Type B pancreatic cell (in vitro differentiated cells): ENCODE results near the gene GNAO1. TPM values are rescaled to one million over a fixed set of nuclear protein-coding genes. Genes with fewer than 3 reads are reported as not detected.
A peak's percentile ranks its signal among the peaks of the same experiment; 100 is the strongest.

ENCODE experiments used
- DNase-seq: peaks from one replicate; pipeline ENCODE4 v3.0.0; 2021; ENCODE audit warnings: mixed read lengths; ENCODE audit not compliant: unreplicated experiment; ENCODE audit errors: extremely low spot score
- H3K27ac Mint-ChIP-seq: 2 replicates; pipeline ENCODE4 v1.8.0; 2021; ENCODE audit warnings: mild to moderate bottlenecking, mixed read lengths
- H3K27me3 Mint-ChIP-seq: 2 replicates; pipeline ENCODE4 v1.8.0; 2021; ENCODE audit warnings: mixed read lengths
- H3K36me3 Mint-ChIP-seq: 2 replicates; pipeline ENCODE4 v1.8.0; 2021; ENCODE audit warnings: mixed read lengths
- H3K4me1 Mint-ChIP-seq: one replicate; pipeline ENCODE4 v1.8.0; 2021; ENCODE audit warnings: mixed read lengths; ENCODE audit not compliant: unreplicated experiment
- H3K4me3 Mint-ChIP-seq: 2 replicates; pipeline ENCODE4 v1.8.0; 2021; ENCODE audit warnings: mild to moderate bottlenecking, mixed read lengths
- H3K9me3 Mint-ChIP-seq: 2 replicates; pipeline ENCODE4 v1.8.0; 2021; ENCODE audit warnings: mixed read lengths
- total RNA-seq: library from RNA; stranded (reverse); gene quantifications from 2 replicates; pipeline ENCODE4 v1.2.1, GENCODE V29; 2021; ENCODE audit warnings: low replicate concordance
- TF ChIP-seq, protein P1 (sequence below): fragments of 200-600 bp; sonication (generic); conservative IDR thresholded peaks from 2 replicates; pipeline ENCODE4 v1.5.0; 2021; ENCODE audit warnings: antibody characterized with exemption, mild to moderate bottlenecking

Gene GNAO1
- total RNA-seq, 1 donor from 2014 or later: 13.2 TPM

DNA sequence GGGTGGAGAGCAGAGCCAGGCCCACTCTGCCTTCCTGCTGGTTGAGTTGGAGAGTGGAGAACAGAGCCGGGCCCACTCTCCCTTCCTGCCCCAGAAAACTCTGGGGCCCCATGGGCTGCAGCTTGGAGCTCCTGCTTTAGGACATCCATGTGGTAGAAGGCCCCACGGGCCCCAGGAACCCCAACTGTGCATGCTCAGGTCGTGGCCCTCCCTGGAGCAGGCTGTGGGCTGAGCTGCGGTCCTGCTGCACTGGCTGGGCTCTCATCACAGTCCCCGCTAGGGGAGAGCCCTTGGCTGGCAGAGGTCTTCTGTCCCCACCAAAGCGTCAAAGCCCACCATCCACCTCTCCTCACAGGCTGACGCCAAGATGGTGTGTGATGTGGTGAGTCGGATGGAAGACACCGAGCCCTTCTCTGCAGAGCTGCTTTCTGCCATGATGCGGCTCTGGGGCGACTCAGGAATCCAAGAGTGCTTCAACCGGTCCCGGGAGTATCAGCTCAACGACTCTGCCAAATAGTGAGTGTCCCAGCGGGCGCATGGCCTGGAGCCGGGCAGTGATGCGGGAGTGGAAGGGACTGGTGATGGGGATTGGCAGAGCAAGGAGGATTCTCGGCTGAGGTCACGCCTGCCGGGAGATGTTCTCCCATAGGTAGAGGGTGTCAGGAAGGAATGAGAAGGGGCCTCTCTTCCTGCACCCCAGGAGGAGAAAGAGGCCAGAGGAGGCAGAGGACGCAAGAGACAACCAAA is 137.2 kb downstream of the GNAO1 start:
- TF ChIP-seq, protein P1, sequence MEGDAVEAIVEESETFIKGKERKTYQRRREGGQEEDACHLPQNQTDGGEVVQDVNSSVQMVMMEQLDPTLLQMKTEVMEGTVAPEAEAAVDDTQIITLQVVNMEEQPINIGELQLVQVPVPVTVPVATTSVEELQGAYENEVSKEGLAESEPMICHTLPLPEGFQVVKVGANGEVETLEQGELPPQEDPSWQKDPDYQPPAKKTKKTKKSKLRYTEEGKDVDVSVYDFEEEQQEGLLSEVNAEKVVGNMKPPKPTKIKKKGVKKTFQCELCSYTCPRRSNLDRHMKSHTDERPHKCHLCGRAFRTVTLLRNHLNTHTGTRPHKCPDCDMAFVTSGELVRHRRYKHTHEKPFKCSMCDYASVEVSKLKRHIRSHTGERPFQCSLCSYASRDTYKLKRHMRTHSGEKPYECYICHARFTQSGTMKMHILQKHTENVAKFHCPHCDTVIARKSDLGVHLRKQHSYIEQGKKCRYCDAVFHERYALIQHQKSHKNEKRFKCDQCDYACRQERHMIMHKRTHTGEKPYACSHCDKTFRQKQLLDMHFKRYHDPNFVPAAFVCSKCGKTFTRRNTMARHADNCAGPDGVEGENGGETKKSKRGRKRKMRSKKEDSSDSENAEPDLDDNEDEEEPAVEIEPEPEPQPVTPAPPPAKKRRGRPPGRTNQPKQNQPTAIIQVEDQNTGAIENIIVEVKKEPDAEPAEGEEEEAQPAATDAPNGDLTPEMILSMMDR: no peak
- Mint-ChIP-seq H3K9me3 (no peaks in the 10 kb centered on the region), H3K4me1 (peaks cover 9% of the 10 kb centered on the region), H3K27ac (no peak overlapping the region), H3K27me3 (no peaks in the 10 kb centered on the region), H3K4me3 (no peak overlapping the region), H3K36me3 (no peaks in the 10 kb centered on the region)
- DNase-seq: no peak

DNA sequence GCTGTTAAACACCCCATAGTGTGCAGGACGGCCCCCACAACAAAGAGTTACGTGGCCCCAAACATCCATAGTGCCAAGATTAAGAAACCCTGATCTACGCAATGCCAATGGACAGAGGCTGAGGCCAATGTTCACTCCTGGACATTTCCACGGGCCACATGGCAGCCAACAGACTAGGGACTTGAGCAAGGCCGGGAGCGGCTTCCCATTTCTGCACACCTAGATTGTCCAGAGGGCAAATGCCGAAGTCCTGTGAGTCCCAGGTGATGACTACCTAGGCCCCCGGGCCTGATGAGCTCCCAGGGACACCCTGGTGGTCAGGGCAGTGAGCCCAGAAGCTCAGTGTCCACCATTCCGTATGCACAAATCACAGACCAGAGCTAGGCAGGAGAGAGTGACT is 138.6 kb downstream of the GNAO1 start:
- TF ChIP-seq, protein P1: no peak
- Mint-ChIP-seq H3K4me3 (no peak overlapping the region), H3K9me3 (no peaks in the 10 kb centered on the region), H3K27me3 (no peaks in the 10 kb centered on the region), H3K4me1 (peaks cover 9% of the 10 kb centered on the region), H3K36me3 (no peaks in the 10 kb centered on the region), H3K27ac (peak overlapping the region; percentile 83)
- DNase-seq: no peak

DNA sequence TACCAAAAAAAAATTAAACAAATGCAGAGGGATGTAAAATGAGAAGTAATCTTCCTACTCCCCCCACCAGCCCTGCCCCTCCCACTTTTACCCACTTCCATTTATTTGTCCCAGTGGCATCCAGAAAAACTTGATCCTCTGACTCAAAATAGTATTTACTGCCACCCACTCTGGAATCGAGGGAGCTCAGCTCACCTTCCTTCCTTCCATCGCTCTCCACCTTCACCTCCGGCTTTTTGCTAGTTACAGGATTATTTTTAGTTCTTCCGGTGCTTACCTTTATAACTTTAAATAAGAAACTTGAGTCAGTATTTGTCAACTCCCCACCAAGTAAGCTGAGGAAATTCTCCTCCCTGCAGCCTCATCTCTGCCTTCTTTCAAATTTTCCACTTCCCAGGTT is 139.2 kb downstream of the GNAO1 start:
- TF ChIP-seq, protein P1: no peak
- Mint-ChIP-seq H3K9me3 (no peaks in the 10 kb centered on the region), H3K36me3 (no peaks in the 10 kb centered on the region), H3K4me1 (peaks cover 9% of the 10 kb centered on the region), H3K27me3 (no peaks in the 10 kb centered on the region), H3K4me3 (peak overlapping the region; percentile 25), H3K27ac (peak overlapping the region; percentile 83)
- DNase-seq: no peak

DNA sequence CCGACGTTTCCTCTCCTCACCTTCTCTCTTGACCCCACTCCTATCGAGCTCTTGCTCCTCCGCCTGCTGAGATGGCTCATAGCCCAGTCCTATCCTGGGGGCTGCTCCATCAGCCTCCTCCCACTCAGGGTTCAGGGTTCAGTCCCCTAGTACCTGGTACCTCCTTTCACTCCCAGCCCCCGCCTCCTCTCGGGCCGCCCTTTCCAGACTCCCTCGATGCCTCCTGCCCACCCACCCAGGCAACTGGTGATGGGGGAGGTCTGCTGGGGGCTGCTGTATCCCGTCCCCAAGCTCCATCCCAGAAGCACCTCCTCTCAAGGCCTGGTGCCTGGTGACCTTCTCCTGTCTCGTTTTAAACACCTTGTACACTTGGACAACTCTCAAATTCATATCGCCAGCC is 140.1 kb downstream of the GNAO1 start:
- Mint-ChIP-seq H3K36me3 (no peaks in the 10 kb centered on the region), H3K27ac (peak overlapping the region; percentile 80), H3K4me3 (no peak overlapping the region), H3K27me3 (no peaks in the 10 kb centered on the region), H3K4me1 (peaks cover 9% of the 10 kb centered on the region), H3K9me3 (no peaks in the 10 kb centered on the region)
- no peak for DNase-seq
- TF ChIP-seq, protein P1: no peak

DNA sequence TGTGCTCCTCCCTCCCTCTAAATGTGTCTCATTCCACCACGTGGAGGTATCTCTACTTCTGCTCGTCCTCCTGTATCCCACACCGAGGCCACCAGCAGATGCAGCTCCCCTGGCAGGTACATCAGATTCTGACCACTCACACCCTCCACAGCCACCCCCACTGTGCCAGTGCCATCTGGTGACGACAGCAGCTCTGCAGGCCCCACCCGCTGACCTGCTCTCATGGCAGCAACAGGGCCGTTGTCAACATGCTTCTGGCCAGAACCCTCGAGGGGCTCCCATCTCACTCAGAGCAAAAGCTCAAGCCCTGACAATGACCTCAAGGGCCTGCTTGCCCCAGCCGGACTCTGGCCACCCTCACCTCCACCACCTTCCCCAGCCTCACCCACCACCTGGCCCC is 140.6 kb downstream of the GNAO1 start:
- H3K36me3 Mint-ChIP-seq: no peaks in the 10 kb centered on the region
- TF ChIP-seq, protein P1: no peak
- no peaks in the 10 kb centered on the region for H3K27me3 Mint-ChIP-seq
- H3K4me3 Mint-ChIP-seq: no peak overlapping the region
- no peaks in the 10 kb centered on the region for H3K9me3 Mint-ChIP-seq
- H3K27ac Mint-ChIP-seq: peak overlapping the region; percentile 80
- no peak for DNase-seq
- H3K4me1 Mint-ChIP-seq: peaks cover 9% of the 10 kb centered on the region
